CD14-positive monocyte (primary cell): ENCODE results near the gene SCAPER. TPM values are rescaled to one million over a fixed set of nuclear protein-coding genes. Genes with fewer than 3 reads are reported as not detected.
"Not testable (repeated sequence)": the region's sequence is repeated elsewhere in the genome, so short reads cannot be mapped to it uniquely, and the experiment has no call there.

Source experiments
- DNase-seq, 3 donors: peaks; one replicate each; pipeline ENCODE4 v3.0.0-alpha.2; 2011 to 2022
- H2AFZ ChIP-seq: 2 replicates; pipeline ENCODE4 v1.6.0; 2012; ENCODE audit warnings: mild to moderate bottlenecking, low read depth, low read length, inconsistent platforms; ENCODE audit not compliant: insufficient read depth, poor library complexity, severe bottlenecking
- H3K27ac ChIP-seq, 2 donors: 1 replicate in 1 of 2; 2 replicates in 1 of 2; pipeline ENCODE4 v1.5.1; 2012 to 2013; ENCODE audit warnings: low read length in 2 of 2, control low read depth in 1 of 2, inconsistent platforms in 1 of 2, low read depth in 1 of 2, mild to moderate bottlenecking in 1 of 2
- H3K27me3 ChIP-seq, 2 donors: one replicate each; pipeline versions ENCODE4 v1.6.0 to v1.6.1; 2011 to 2013; ENCODE audit warnings: low read length in 2 of 2; ENCODE audit not compliant: control insufficient read depth in 2 of 2, insufficient read depth in 2 of 2
- H3K36me3 ChIP-seq, 2 donors: replicated peaks in 1 of 2; 1 replicate in 1 of 2; 2 replicates in 1 of 2; pipeline versions ENCODE4 v1.5.1 to v1.6.1; 2012 to 2013; ENCODE audit warnings: low read length in 2 of 2, control low read depth in 1 of 2, inconsistent platforms in 1 of 2, mild to moderate bottlenecking in 1 of 2; ENCODE audit not compliant: insufficient read depth in 2 of 2, control insufficient read depth in 1 of 2
- H3K4me1 ChIP-seq, 2 donors: 1 replicate in 1 of 2; 2 replicates in 1 of 2; pipeline versions ENCODE4 v1.5.1 to v1.6.1; 2012 to 2013; ENCODE audit warnings: low read length in 2 of 2, control low read depth in 1 of 2, inconsistent platforms in 1 of 2, mild to moderate bottlenecking in 1 of 2, moderate library complexity in 1 of 2; ENCODE audit not compliant: insufficient read depth in 2 of 2, control insufficient read depth in 1 of 2
- H3K4me2 ChIP-seq: replicated peaks from 2 replicates; pipeline ENCODE3; 2012; ENCODE audit warnings: low read length, moderate library complexity, mild to moderate bottlenecking; ENCODE audit not compliant: poor library complexity, severe bottlenecking; ENCODE audit errors: extremely low read depth
- H3K4me3 ChIP-seq, 3 experiments: fragments of 200-600 bp in 1 of 3; sonication (generic) in 1 of 3; replicated peaks in 1 of 3; 1 replicate in 2 of 3; 2 replicates in 1 of 3; pipeline ENCODE4 v1.5.1; 2011 to 2013; ENCODE audit warnings: low read length in 3 of 3, mild to moderate bottlenecking in 3 of 3, control low read depth in 2 of 3, low read depth in 2 of 3, inconsistent platforms in 1 of 3, moderate library complexity in 1 of 3
- H3K79me2 ChIP-seq: 2 replicates; pipeline ENCODE4 v1.6.0; 2012; ENCODE audit warnings: mild to moderate bottlenecking, control low read depth, inconsistent platforms, low read length, moderate library complexity; ENCODE audit not compliant: insufficient read depth
- H3K9ac ChIP-seq: 2 replicates; pipeline ENCODE4 v1.6.0; 2017; ENCODE audit warnings: low read length, mild to moderate bottlenecking; ENCODE audit not compliant: insufficient read depth, poor library complexity, severe bottlenecking
- H3K9me3 ChIP-seq, 2 donors: replicated peaks in 1 of 2; 1 replicate in 1 of 2; 2 replicates in 1 of 2; pipeline versions ENCODE4 v1.5.1 to v1.6.1; 2012 to 2013; ENCODE audit warnings: low read length in 2 of 2, control low read depth in 1 of 2; ENCODE audit not compliant: control insufficient read depth in 1 of 2, insufficient read depth in 1 of 2
- H4K20me1 ChIP-seq: 2 replicates; pipeline ENCODE4 v1.6.0; 2012; ENCODE audit warnings: mild to moderate bottlenecking, low read length, control low read depth, moderate library complexity; ENCODE audit not compliant: insufficient read depth
- H3K27ac Mint-ChIP-seq, 7 donors: one replicate each; pipeline ENCODE4 v1.8.0; 2020; ENCODE audit warnings: mild to moderate bottlenecking in 7 of 7, mixed read lengths in 7 of 7, moderate library complexity in 6 of 7, inconsistent platforms in 2 of 7
- H3K27me3 Mint-ChIP-seq, 3 donors: one replicate each; pipeline ENCODE4 v1.8.0; 2021 to 2022; ENCODE audit warnings: low read depth in 3 of 3, mild to moderate bottlenecking in 3 of 3, mixed read lengths in 3 of 3, moderate library complexity in 3 of 3, inconsistent platforms in 1 of 3
- H3K36me3 Mint-ChIP-seq, 2 donors: one replicate each; pipeline ENCODE4 v1.8.0; 2020; ENCODE audit warnings: mixed read lengths in 2 of 2, inconsistent platforms in 1 of 2, mild to moderate bottlenecking in 1 of 2
- H3K4me1 Mint-ChIP-seq: one replicate; pipeline ENCODE4 v1.8.0; 2020; ENCODE audit warnings: mild to moderate bottlenecking, mixed read lengths
- H3K4me3 Mint-ChIP-seq, 2 donors: one replicate each; pipeline ENCODE4 v1.8.0; 2020; ENCODE audit warnings: mild to moderate bottlenecking in 2 of 2, mixed read lengths in 2 of 2, moderate library complexity in 1 of 2
- H3K9me3 Mint-ChIP-seq, 7 donors: one replicate each; pipeline ENCODE4 v1.8.0; 2020 to 2022; ENCODE audit warnings: mixed read lengths in 7 of 7, mild to moderate bottlenecking in 6 of 7, moderate library complexity in 6 of 7, inconsistent platforms in 2 of 7
- WGBS: methylation state at CpG from one replicate; pipeline ENCODE4 v1.1.5; 2013; ENCODE audit warnings: missing lambda C conversion rate; ENCODE audit not compliant: insufficient coverage; 5-methylcytosine and 5-hydroxymethylcytosine counted together
- intact Hi-C, 2 donors: fragments of 100-400 bp; cut with micrococcal nuclease; formaldehyde crosslinking; loops; one replicate each; pipeline versions ENCODE4 v1.15.0 to v1.15.1; 2023
- polyA plus RNA-seq, 3 donors: library from polyadenylated mRNA; depleted of rRNA in 1 of 3; unstranded in 2 of 3; stranded (reverse) in 1 of 3; fragments of 300-500 nt in 2 of 3; fragments of >200 nt in 1 of 3; fragmentation: Illumina TruSeq in 2 of 3; gene quantifications; 1 replicate in 2 of 3; 2 replicates in 1 of 3; pipeline ENCODE4 v1.2.3, GENCODE V29; 2012 to 2021
- TF ChIP-seq, protein P1 (sequence below): fragments of 200-600 bp; IDR thresholded peaks from one replicate; pipeline ENCODE4 v1.8.0; 2022; ENCODE audit warnings: antibody characterized with exemption, mild to moderate bottlenecking

SCAPER gene
- polyA plus RNA-seq, 3 donors = 2.5 to 5.4 (median 4.2) TPM

- Mint-ChIP-seq H3K9me3 (peaks cover 2 to 10% (median 6%) of the 10 kb centered on the region in 7 donors), H3K36me3 (peaks cover 20 to 30% of the 10 kb centered on the region in 2 donors)
- H3K27ac ChIP-seq, H3K4me1 Mint-ChIP-seq, H3K27ac Mint-ChIP-seq, H4K20me1 ChIP-seq, intact Hi-C loops, H3K9ac ChIP-seq, H3K9me3 ChIP-seq, H3K27me3 Mint-ChIP-seq, H3K4me1 ChIP-seq, H3K27me3 ChIP-seq, DNase-seq, H3K4me2 ChIP-seq, H3K4me3 Mint-ChIP-seq, H3K4me3 ChIP-seq, H2AFZ ChIP-seq: not testable (repeated sequence)
- peaks cover 0 to 13% of the 10 kb centered on the region in 2 donors for H3K36me3 ChIP-seq
- H3K79me2 ChIP-seq = peaks cover 11% of the 10 kb centered on the region
- over 99% methylated on average over 13 of the region's 14 CpGs for WGBS
Observed at GRCh38 chr15:76887280-76888141, 17.6 kb downstream of the SCAPER start.

DNA sequence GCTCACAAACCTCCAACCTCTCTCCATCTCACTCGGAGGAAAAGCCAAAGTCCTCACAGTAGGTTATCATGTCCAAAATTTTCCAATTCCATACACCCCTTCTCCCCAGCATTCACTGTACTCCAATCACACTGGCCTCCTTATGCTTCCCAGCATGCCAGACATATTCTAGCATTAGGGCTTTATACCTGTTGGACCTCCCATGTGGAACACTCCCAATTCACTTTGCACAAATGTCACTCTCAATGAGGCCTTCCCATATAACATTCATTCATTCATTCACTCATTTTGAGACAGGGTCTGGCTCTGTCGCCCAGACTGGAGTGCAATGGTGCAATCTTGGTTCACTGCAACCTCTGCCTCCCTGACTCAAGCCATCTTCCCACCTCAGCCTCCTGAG lies 19.9 kb downstream of the SCAPER start:
- Histone ChIP-seq H3K4me2 (no peak overlapping the region), H3K79me2 (peaks cover 11% of the 10 kb centered on the region), H3K27ac (no peak overlapping the region), H3K36me3 (peaks cover 4 to 24% of the 10 kb centered on the region in 2 donors), H4K20me1 (no peaks in the 10 kb centered on the region), H3K4me1 (no peaks in the 10 kb centered on the region), H3K4me3 (no peak overlapping the region), H3K9ac (no peak overlapping the region), H2AFZ (no peak overlapping the region), H3K9me3 (no peaks in the 10 kb centered on the region), H3K27me3 (no peaks in the 10 kb centered on the region)
- DNase-seq = no peak
- TF ChIP-seq, protein P1, sequence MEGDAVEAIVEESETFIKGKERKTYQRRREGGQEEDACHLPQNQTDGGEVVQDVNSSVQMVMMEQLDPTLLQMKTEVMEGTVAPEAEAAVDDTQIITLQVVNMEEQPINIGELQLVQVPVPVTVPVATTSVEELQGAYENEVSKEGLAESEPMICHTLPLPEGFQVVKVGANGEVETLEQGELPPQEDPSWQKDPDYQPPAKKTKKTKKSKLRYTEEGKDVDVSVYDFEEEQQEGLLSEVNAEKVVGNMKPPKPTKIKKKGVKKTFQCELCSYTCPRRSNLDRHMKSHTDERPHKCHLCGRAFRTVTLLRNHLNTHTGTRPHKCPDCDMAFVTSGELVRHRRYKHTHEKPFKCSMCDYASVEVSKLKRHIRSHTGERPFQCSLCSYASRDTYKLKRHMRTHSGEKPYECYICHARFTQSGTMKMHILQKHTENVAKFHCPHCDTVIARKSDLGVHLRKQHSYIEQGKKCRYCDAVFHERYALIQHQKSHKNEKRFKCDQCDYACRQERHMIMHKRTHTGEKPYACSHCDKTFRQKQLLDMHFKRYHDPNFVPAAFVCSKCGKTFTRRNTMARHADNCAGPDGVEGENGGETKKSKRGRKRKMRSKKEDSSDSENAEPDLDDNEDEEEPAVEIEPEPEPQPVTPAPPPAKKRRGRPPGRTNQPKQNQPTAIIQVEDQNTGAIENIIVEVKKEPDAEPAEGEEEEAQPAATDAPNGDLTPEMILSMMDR = no peak
- Mint-ChIP-seq H3K36me3 (peaks cover 28 to 39% of the 10 kb centered on the region in 2 donors), H3K27ac (no peak overlapping the region), H3K27me3 (peaks cover 0 to 1% (median 0%) of the 10 kb centered on the region in 3 donors), H3K9me3 (peaks cover 0 to 3% (median 2%) of the 10 kb centered on the region in 7 donors), H3K4me3 (no peak overlapping the region), H3K4me1 (peaks cover 9% of the 10 kb centered on the region)
- intact Hi-C loops = no loop called here
- 100% methylated on average over 2 of the region's 2 CpGs for WGBS
